H1 (cell line): ENCODE results near the gene RABL2A.
"Not testable (repeated sequence)": the region's sequence is repeated elsewhere in the genome, so short reads cannot be mapped to it uniquely, and the experiment has no call there.

ENCODE experiments used
- CHD1 ChIP-seq: IDR thresholded peaks from 2 replicates; pipeline ENCODE4 v1.6.1; 2012; ENCODE audit warnings: low read depth, low read length, improper control_type of control experiment
- CREB1 ChIP-seq: IDR thresholded peaks from 2 replicates; pipeline ENCODE4 v1.6.1; 2012; ENCODE audit warnings: inconsistent platforms
- EP300 ChIP-seq, 2 experiments: IDR thresholded peaks; 1 replicate in 1 of 2; 2 replicates in 1 of 2; pipeline ENCODE4 v1.6.1; 2011 to 2012; ENCODE audit warnings: low read depth in 2 of 2, low read length in 2 of 2, mild to moderate bottlenecking in 2 of 2, borderline replicate concordance in 1 of 2, inconsistent platforms in 1 of 2, moderate library complexity in 1 of 2
- EZH2 ChIP-seq: fragments of 200-600 bp; sonication (generic); IDR thresholded peaks from 2 replicates; pipeline ENCODE4 v1.7.1; 2012; ENCODE audit warnings: low read depth, mild to moderate bottlenecking, moderate library complexity, low read length, inconsistent platforms; ENCODE audit not compliant: severe bottlenecking
- GABPA ChIP-seq: IDR thresholded peaks from 2 replicates; pipeline ENCODE4 v1.6.1; 2011; ENCODE audit warnings: mild to moderate bottlenecking, low read length, moderate library complexity, borderline replicate concordance; ENCODE audit not compliant: insufficient read depth
- KDM1A ChIP-seq: fragments of 200-600, 300-600 bp; sonication (generic); IDR thresholded peaks from 2 replicates; pipeline ENCODE4 v1.7.1; 2016; ENCODE audit warnings: mild to moderate bottlenecking, low read length, borderline replicate concordance
- MAFK ChIP-seq: IDR thresholded peaks from 2 replicates; pipeline ENCODE4 v1.6.1; 2012; ENCODE audit warnings: low read depth, mild to moderate bottlenecking, improper control_type of control experiment, low read length
- POLR2A ChIP-seq, 2 experiments: IDR thresholded peaks; 1 replicate in 1 of 2; 2 replicates in 1 of 2; pipeline ENCODE4 v1.6.1; 2011; ENCODE audit warnings: low read depth in 2 of 2, low read length in 2 of 2, mild to moderate bottlenecking in 2 of 2; ENCODE audit errors: control extremely low read depth in 1 of 2
- SIRT6 ChIP-seq: IDR thresholded peaks from one replicate; pipeline ENCODE4 v1.7.1; 2012; ENCODE audit warnings: low read length, inconsistent platforms
- YY1 ChIP-seq: IDR thresholded peaks from 2 replicates; pipeline ENCODE4 v1.6.1; 2011; ENCODE audit warnings: low read depth, mild to moderate bottlenecking, low read length
- ZNF274 ChIP-seq: IDR thresholded peaks from 2 replicates; pipeline ENCODE4 v1.7.0; 2012; ENCODE audit warnings: low read length, borderline replicate concordance; ENCODE audit errors: extremely low read depth
- TF ChIP-seq, protein P1 (sequence below), 3 experiments: IDR thresholded peaks; 1 replicate in 2 of 3; 2 replicates in 1 of 3; pipeline versions ENCODE4 v1.5.1 to v1.6.1; 2011; ENCODE audit warnings: low read length in 3 of 3, mild to moderate bottlenecking in 3 of 3, inconsistent platforms in 2 of 3, low read depth in 1 of 3, moderate library complexity in 1 of 3; ENCODE audit not compliant: insufficient read depth in 1 of 3; ENCODE audit errors: control extremely low read depth in 1 of 3

DNA sequence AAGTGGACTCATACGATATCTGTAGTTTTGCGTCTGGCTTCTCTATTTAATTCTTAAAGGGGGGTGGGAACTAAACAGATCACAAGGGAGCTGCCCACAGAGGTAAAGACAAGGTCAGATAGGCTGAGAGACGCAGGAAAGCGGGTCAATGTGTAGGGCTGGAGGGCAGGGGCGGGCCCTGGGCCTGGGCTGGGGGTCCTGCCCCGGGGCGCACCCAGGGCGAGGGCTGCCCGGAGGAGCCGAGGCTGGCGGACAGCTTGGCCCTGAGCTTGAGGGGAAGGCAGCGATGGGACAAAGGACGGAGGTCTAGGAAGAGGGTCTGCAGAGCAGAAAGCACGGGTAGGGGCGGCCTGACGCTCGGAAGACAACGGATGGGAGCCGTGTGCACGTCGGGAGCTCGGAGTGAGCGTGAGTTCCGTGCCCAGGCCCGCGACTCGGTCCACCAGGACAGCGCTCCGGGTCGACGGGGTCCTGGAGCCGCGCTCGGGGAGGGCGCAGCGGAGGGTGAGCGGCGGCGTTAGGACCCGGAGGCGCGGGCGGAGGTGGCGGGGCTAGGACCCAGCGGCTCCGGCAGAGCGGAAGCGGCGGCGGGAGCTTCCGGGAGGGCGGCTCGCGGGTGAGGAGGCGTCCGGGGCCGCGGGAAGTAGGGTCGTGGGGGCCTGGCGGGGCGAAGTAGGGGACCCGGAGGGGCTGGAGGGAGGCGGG lies 43.4 kb upstream of the RABL2A start:
- not testable (repeated sequence) for TF ChIP-seq SIRT6, KDM1A, ZNF274, CHD1, MAFK
- TF ChIP-seq, protein P1, sequence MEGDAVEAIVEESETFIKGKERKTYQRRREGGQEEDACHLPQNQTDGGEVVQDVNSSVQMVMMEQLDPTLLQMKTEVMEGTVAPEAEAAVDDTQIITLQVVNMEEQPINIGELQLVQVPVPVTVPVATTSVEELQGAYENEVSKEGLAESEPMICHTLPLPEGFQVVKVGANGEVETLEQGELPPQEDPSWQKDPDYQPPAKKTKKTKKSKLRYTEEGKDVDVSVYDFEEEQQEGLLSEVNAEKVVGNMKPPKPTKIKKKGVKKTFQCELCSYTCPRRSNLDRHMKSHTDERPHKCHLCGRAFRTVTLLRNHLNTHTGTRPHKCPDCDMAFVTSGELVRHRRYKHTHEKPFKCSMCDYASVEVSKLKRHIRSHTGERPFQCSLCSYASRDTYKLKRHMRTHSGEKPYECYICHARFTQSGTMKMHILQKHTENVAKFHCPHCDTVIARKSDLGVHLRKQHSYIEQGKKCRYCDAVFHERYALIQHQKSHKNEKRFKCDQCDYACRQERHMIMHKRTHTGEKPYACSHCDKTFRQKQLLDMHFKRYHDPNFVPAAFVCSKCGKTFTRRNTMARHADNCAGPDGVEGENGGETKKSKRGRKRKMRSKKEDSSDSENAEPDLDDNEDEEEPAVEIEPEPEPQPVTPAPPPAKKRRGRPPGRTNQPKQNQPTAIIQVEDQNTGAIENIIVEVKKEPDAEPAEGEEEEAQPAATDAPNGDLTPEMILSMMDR (IDR thresholded peaks at IDR 0.05; ENCODE audit: control extremely low read depth in 1 of 3, insufficient read depth in 1 of 3, low read depth in 1 of 3, low read length in 3 of 3), result 0 out of 4 replicates have a peak, but pooled peaks of 1 of the 3 experiments have one; percentile 8
- TF ChIP-seq CREB1 (peak; percentile 42; the same call in 1 of the 2 replicates), EP300 (IDR thresholded peaks at IDR 0.05; ENCODE audit: borderline replicate concordance in 1 of 2, low read depth in 2 of 2, low read length in 2 of 2) (peak in 1 of 2 experiments; percentile 55; a peak in 1 of 3 replicates), GABPA (peak; percentile 78; the same call in 1 of the 2 replicates), POLR2A (IDR thresholded peaks at IDR 0.05; ENCODE audit: control extremely low read depth in 1 of 2, low read depth in 2 of 2, low read length in 2 of 2) (peak in 1 of 2 experiments; percentile 56; a peak in 2 of 3 replicates), YY1 (0 out of 2 replicates have a peak, but pooled peaks have one; percentile 30), EZH2 (peak; percentile 27)
